ENCODE measurements around the gene SGCA. TPM values are rescaled to one million over a fixed set of nuclear protein-coding genes. Genes with fewer than 3 reads are reported as not detected.

The SGCA gene
- total RNA-seq, 4 donors from 2014 or later, result 72.7 to 145 (median 82.8) TPM

GRCh38 chr17:50174444-50174843, 8.6 kb downstream of the SGCA start:
- Histone ChIP-seq H3K9me3 (no peaks in the 10 kb centered on the region), H3K27ac (replicated peaks in 1 of 4) (peak overlapping the region; percentile 84 to 96 (median 86)), H3K4me1 (peaks cover 44 to 76% (median 72%) of the 10 kb centered on the region in 4 donors), H3K4me3 (no peak overlapping the region), H3K36me3 (peaks cover 0 to 30% (median 11%) of the 10 kb centered on the region in 4 donors), H3K27me3 (no peaks in the 10 kb centered on the region)
- WGBS, result 81% methylated on average over 6 of the region's 6 CpGs
- DNase-seq (ENCODE audit: extremely low spot score), result no peak
- intact Hi-C loops (cut with DNase I), result no loop called here
- TF ChIP-seq CTCF (IDR thresholded peaks at IDR 0.05) (no peak), EP300 (IDR thresholded peaks at IDR 0.05) (no peak), POLR2AphosphoS5 (IDR thresholded peaks at IDR 0.05) (no peak), POLR2A (IDR thresholded peaks at IDR 0.05; ENCODE audit: low read depth) (no peak)

GRCh38 chr17:50175035-50175807, 9.4 kb downstream of the SGCA start:
- peak overlapping the region; percentile 84 to 96 (median 86) for H3K27ac ChIP-seq (replicated peaks in 1 of 4)
- peaks cover 44 to 71% (median 67%) of the 10 kb centered on the region in 4 donors for H3K4me1 ChIP-seq
- TF ChIP-seq EP300 (IDR thresholded peaks at IDR 0.05), result no peak
- no peak for TF ChIP-seq POLR2A (IDR thresholded peaks at IDR 0.05; ENCODE audit: low read depth)
- TF ChIP-seq CTCF (IDR thresholded peaks at IDR 0.05), result no peak
- TF ChIP-seq POLR2AphosphoS5 (IDR thresholded peaks at IDR 0.05), result no peak
- DNase-seq (ENCODE audit: extremely low spot score), result no peak
- no peak overlapping the region for H3K4me3 ChIP-seq
- H3K36me3 ChIP-seq, result peaks cover 0 to 23% (median 9%) of the 10 kb centered on the region in 4 donors
- H3K9me3 ChIP-seq, result no peaks in the 10 kb centered on the region
- WGBS, result 84% methylated on average over 4 of the region's 16 CpGs
- intact Hi-C loops (cut with DNase I), result no loop called here
- H3K27me3 ChIP-seq, result no peaks in the 10 kb centered on the region

- 88% methylated on average over 19 of the region's 20 CpGs for WGBS
- Histone ChIP-seq H3K27ac (replicated peaks in 1 of 4) (peak overlapping the region; percentile 84 to 96 (median 86)), H3K9me3 (no peaks in the 10 kb centered on the region), H3K27me3 (no peaks in the 10 kb centered on the region), H3K4me1 (peaks cover 44 to 72% (median 68%) of the 10 kb centered on the region in 4 donors), H3K36me3 (peaks cover 0 to 8% (median 2%) of the 10 kb centered on the region in 4 donors), H3K4me3 (no peak overlapping the region)
- intact Hi-C loops (cut with DNase I), result no loop called here
- TF ChIP-seq POLR2AphosphoS5 (IDR thresholded peaks at IDR 0.05), result no peak
- TF ChIP-seq POLR2A (IDR thresholded peaks at IDR 0.05; ENCODE audit: low read depth), result no peak
- TF ChIP-seq CTCF (IDR thresholded peaks at IDR 0.05), result no peak
- no peak for TF ChIP-seq EP300 (IDR thresholded peaks at IDR 0.05)
- DNase-seq (ENCODE audit: extremely low spot score), result no peak
Observed at GRCh38 chr17:50176559-50177357, 11.0 kb downstream of the SGCA start.

- H3K9me3 ChIP-seq, result no peaks in the 10 kb centered on the region
- peaks cover 0 to under 1% (median 0%) of the 10 kb centered on the region in 4 donors for H3K36me3 ChIP-seq
- TF ChIP-seq EP300 (IDR thresholded peaks at IDR 0.05) (no peak), POLR2AphosphoS5 (IDR thresholded peaks at IDR 0.05) (no peak), POLR2A (IDR thresholded peaks at IDR 0.05; ENCODE audit: low read depth) (no peak), CTCF (IDR thresholded peaks at IDR 0.05) (no peak)
- H3K4me3 ChIP-seq, result no peak overlapping the region
- WGBS, result 87% methylated on average over 10 of the region's 10 CpGs
- H3K4me1 ChIP-seq, result peaks cover 44 to 72% (median 66%) of the 10 kb centered on the region in 4 donors
- H3K27me3 ChIP-seq, result no peaks in the 10 kb centered on the region
- intact Hi-C loops (cut with DNase I), result no loop called here
- peak overlapping the region; percentile 84 to 96 (median 86) for H3K27ac ChIP-seq (replicated peaks in 1 of 4)
- DNase-seq (ENCODE audit: extremely low spot score), result no peak
Observed at GRCh38 chr17:50177476-50177875, 11.7 kb downstream of the SGCA start.

All from esophagus muscularis mucosa (tissue), 4 donors.